ENCODE measurements around the gene PVR.
"Not testable (repeated sequence)": the region's sequence is repeated elsewhere in the genome, so short reads cannot be mapped to it uniquely, and the experiment has no call there.

Gene PVR

DNA sequence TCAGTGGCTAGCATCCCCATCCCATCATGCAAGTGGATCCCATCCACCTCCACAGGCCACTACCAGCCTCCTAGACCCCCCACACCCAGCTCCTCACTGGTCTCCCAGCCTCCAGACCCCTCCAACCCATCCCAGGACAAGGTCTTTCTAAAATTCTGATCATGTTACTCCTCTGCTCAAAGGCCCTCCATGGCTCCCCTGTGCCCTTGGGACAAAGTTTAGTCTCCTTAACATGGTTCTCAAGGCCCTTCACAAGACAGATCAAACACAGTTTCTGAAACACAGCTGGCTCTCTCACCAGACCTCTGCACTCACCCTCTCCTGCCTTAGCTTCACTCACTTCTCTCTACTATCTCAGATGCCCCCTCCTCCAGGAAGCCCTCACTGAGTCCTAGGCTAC, 36.8 kb downstream of the PVR start:
- DNase-seq: no peak

- no peak for DNase-seq
Measured at GRCh38 chr19:44681992-44682790, 38.5 kb downstream of the PVR start.

- DNase-seq: no peak
Measured at GRCh38 chr19:44682807-44683206, 39.1 kb downstream of the PVR start.

- no peak for DNase-seq
Measured at GRCh38 chr19:44683434-44684210, 39.9 kb downstream of the PVR start.

- DNase-seq: not testable (repeated sequence)
Measured at GRCh38 chr19:44684396-44684795, 40.7 kb downstream of the PVR start.

- no peak for DNase-seq
Measured at GRCh38 chr19:44684892-44685863, 41.5 kb downstream of the PVR start.

GRCh38 chr19:44685877-44686276, 42.2 kb downstream of the PVR start:
- DNase-seq: no peak

GRCh38 chr19:44686896-44687295, 43.2 kb downstream of the PVR start:
- no peak for DNase-seq

DNA sequence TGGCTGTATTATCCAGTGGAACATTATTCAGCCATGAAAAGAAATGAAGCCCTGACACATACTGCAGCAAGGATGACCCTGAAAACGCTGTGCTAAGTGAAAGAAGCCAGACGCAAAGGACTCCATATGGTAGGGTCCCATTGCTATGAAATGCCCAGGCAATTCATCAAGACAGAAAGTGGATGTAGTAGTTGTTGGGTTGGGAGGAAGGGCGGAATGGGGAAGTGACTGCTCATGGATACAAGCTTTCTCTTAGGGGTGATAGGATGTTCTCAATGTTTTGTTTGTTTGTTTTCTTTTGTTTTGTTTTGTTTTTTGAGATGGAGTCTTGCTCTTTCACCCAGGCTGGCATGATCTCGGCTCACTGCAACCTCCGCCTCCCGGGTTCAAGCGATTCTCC, 44.2 kb downstream of the PVR start:
- DNase-seq: no peak

GRCh38 chr19:44689290-44690130, 45.8 kb downstream of the PVR start:
- peak; percentile 41 for DNase-seq

- no peak for DNase-seq
Measured at GRCh38 chr19:44690131-44690440, 46.4 kb downstream of the PVR start.

GRCh38 chr19:44692379-44692721, 48.6 kb downstream of the PVR start:
- DNase-seq: no peak

GRCh38 chr19:44694184-44694579, 50.5 kb downstream of the PVR start:
- DNase-seq: no peak

DNA sequence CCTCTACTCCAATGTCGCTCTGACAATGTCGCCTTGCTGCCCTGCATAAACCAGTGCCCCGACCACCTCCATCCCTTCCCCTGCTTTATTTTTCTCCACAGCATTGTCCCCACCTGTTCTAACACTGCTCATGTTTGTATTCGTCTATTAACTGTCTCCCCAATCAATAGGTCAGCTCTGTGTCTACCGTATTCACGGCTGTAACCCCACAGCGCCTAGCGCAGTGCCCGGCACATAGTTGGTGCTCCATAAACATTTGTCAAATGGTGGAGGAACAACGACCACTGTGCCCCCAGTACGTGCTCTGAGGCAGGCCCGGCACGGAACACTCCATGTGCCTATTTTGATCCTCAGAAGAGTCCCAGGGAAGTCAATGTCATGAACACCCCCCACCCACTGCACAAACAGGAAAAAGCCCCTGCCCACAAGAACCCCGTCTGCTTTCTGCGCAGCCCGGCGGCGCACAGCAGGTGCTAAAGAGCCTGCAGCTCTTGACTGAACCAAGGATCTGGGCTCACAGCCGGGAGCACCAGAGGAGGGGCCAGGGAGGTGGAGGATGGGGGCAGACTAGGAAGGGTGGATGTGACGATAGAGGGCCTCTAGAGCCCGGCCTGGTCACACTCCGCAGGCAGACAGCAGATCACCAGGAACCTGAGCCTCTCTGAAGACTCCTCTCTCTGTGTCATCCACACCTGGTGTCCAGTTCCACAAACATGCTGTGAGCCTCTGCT, 53.4 kb downstream of the PVR start:
- DNase-seq: no peak

DNA sequence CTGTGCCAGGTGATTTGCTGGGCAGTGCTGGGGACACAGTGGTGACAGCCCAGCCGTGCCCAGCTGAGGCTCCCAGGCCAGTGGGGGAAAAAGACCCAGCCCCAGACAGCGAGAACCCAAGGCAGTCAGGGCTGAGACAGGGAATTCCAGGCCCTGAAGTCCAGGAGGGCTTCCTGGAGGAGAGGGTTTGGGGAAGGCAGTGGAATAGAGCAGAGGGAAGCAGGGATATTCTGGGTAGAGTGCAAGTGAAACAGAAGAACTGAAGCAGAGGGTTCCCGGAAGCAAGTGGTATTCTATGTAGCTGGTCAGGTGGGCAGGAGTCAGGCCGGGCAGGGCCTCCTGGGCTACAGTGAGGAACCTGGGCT, 53.9 kb downstream of the PVR start:
- no peak for DNase-seq

GRCh38 chr19:44698492-44699201, 54.9 kb downstream of the PVR start, which contains the start of gene CEACAM16:
CEACAM16 (plus strand) TSS chr19:44699151; CDS start chr19:44701457, 2,306 bp downstream.
- DNase-seq: no peak

DNA sequence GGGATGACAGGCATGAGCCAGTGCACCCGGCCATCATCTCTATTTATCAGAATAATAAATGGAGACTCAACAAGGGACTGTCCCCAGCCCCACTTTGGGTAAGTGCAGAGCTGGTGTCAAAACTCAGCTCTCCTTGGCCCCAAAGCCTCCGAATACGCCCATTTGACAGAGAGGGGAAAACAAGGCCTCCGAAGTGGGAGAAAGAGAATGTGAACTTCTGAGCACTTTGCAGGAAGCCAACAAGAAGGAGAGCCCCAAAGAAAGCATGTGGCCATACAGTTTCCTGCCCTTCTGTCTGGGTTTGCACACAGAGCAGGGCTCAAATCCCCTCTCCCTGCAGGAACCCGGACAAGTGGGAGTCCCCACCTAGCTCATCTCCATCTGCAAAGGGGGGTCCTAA, 56.8 kb downstream of the PVR start:
- DNase-seq: no peak

GRCh38 chr19:44701228-44701627, 57.5 kb downstream of the PVR start:
- no peak for DNase-seq

DNA sequence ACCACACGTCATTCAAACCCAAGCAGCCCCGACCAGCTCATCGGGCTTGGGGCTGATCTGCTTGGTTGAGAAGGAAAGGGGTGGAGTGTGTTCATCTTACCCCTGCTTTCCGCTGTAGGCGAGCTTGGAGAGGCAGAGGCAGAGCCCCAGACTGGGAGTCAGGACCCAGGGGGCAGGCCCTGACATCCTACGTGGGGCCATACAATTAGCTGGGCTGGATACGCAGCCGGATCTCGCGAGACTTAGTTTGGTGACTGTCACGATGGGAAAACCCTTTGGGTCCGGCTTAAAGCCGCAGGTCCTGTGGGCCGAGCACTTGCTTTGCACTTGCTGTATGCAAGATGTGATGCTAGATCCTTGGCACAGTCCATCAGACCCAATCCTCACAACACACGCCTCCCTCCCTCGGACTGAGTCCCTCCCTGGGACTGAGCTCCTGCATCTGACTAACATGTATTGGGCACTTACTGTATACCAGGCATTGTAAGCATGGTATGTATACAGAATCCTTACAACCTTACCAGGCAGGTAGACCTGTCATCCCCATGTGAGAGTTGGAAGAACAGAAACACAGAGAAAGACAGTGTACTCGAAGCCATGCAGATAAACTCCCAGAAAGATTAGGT, 59.0 kb downstream of the PVR start:
- no peak for DNase-seq

DNA sequence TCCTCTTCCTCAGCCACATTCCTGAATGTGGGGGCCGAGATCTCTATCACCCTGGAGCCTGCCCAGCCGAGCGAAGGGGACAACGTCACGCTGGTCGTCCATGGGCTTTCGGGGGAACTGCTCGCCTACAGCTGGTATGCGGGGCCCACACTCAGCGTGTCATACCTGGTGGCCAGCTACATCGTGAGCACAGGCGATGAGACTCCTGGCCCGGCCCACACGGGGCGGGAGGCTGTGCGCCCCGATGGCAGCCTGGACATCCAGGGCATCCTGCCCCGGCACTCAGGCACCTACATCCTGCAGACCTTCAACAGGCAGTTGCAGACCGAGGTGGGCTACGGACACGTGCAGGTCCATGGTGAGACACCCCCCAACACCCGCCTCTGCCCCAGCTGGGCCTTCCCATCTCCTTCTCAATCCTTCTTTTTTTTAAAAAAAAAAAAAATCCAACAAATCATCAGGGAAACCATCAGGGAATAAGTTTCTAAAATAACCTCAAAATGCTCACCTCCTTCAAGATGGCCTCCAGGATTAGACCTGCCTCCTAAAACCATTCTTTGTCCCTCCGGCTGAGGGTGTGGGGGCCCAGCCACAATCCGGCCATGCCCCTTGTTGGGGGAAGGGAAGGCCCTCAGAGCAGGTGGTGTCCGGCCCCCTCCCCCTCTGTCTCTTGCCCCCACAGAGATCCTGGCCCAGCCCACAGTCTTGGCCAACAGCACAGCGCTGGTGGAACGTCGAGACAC, 59.8 kb downstream of the PVR start:
- DNase-seq: no peak

Measured in NCI-H748 treated with DMSO at 0.1 percent for 48 hours (cell line).